HEK293 (cell line): ENCODE measurements around the gene CD164.
"Not testable (repeated sequence)": the region's sequence is repeated elsewhere in the genome, so short reads cannot be mapped to it uniquely, and the experiment has no call there.

Source experiments
- ZBTB1 ChIP-seq: fragments of 450-650 bp; formaldehyde crosslinking; IDR thresholded peaks from 2 replicates; pipeline ENCODE4 v1.5.1; 2016; ENCODE audit warnings: missing biosample characterization, missing genetic modification characterization
- TF ChIP-seq, protein P1 (sequence below): IDR thresholded peaks from 2 replicates; pipeline ENCODE4 v1.6.1; 2011; ENCODE audit warnings: mild to moderate bottlenecking, low read depth, low read length, borderline replicate concordance
- TF ChIP-seq, protein P2 (sequence below): fragments of 450-650 bp; formaldehyde crosslinking; conservative IDR thresholded peaks from 2 replicates; pipeline ENCODE4 v1.5.1; 2016; ENCODE audit warnings: low read depth, missing biosample characterization, missing genetic modification characterization
- TF ChIP-seq, protein P3 (sequence below): fragments of 450-650 bp; formaldehyde crosslinking; IDR thresholded peaks from 2 replicates; pipeline ENCODE4 v1.5.1; 2016; ENCODE audit warnings: missing biosample characterization, missing genetic modification characterization

DNA sequence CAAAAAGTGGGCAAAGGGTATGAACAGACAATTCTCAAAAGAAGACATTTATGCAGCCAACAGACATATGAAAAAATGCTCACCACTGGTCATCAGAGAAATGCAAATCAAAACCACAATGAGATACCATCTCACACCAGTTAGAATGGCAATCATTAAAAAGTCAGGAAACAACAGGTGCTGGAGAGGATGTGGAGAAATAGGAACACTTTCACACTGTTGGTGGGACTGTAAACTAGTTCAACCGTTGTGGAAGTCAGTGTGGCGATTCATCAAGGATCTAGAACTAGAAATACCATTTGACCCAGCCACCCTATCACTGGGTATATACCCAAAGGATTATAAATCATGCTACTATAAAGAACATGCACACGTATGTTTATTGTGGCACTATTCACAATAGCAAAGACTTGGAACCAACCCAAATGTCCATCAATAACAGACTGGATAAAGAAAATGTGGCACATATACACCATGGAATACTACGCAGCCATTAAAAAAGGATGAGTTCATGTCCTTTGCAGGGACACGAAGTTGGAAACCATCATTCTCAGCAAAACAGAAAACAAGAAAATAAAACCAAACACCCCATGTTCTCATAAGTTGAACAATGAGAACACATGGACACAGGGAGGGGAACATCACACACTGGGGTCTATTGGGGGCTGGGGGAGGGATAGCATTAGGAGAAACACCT is 17.7 kb downstream of the CD164 start:
- TF ChIP-seq, protein P1, sequence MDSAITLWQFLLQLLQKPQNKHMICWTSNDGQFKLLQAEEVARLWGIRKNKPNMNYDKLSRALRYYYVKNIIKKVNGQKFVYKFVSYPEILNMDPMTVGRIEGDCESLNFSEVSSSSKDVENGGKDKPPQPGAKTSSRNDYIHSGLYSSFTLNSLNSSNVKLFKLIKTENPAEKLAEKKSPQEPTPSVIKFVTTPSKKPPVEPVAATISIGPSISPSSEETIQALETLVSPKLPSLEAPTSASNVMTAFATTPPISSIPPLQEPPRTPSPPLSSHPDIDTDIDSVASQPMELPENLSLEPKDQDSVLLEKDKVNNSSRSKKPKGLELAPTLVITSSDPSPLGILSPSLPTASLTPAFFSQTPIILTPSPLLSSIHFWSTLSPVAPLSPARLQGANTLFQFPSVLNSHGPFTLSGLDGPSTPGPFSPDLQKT, result not testable (repeated sequence)
- TF ChIP-seq, protein P2, sequence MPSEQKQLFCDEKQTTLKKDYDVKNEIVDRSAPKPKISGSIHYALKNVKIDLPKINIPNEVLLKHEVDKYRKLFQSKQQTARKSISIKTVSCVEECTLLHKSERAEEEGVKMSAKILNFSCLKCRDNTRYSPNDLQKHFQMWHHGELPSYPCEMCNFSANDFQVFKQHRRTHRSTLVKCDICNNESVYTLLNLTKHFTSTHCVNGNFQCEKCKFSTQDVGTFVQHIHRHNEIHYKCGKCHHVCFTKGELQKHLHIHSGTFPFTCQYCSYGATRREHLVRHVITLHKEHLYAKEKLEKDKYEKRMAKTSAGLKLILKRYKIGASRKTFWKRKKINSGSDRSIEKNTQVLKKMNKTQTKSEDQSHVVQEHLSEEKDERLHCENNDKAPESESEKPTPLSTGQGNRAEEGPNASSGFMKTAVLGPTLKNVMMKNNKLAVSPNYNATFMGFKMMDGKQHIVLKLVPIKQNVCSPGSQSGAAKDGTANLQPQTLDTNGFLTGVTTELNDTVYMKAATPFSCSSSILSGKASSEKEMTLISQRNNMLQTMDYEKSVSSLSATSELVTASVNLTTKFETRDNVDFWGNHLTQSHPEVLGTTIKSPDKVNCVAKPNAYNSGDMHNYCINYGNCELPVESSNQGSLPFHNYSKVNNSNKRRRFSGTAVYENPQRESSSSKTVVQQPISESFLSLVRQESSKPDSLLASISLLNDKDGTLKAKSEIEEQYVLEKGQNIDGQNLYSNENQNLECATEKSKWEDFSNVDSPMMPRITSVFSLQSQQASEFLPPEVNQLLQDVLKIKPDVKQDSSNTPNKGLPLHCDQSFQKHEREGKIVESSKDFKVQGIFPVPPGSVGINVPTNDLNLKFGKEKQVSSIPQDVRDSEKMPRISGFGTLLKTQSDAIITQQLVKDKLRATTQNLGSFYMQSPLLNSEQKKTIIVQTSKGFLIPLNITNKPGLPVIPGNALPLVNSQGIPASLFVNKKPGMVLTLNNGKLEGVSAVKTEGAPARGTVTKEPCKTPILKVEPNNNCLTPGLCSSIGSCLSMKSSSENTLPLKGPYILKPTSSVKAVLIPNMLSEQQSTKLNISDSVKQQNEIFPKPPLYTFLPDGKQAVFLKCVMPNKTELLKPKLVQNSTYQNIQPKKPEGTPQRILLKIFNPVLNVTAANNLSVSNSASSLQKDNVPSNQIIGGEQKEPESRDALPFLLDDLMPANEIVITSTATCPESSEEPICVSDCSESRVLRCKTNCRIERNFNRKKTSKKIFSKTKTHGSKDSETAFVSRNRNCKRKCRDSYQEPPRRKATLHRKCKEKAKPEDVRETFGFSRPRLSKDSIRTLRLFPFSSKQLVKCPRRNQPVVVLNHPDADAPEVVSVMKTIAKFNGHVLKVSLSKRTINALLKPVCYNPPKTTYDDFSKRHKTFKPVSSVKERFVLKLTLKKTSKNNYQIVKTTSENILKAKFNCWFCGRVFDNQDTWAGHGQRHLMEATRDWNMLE, result not testable (repeated sequence)
- not testable (repeated sequence) for TF ChIP-seq ZBTB1
- TF ChIP-seq, protein P3, sequence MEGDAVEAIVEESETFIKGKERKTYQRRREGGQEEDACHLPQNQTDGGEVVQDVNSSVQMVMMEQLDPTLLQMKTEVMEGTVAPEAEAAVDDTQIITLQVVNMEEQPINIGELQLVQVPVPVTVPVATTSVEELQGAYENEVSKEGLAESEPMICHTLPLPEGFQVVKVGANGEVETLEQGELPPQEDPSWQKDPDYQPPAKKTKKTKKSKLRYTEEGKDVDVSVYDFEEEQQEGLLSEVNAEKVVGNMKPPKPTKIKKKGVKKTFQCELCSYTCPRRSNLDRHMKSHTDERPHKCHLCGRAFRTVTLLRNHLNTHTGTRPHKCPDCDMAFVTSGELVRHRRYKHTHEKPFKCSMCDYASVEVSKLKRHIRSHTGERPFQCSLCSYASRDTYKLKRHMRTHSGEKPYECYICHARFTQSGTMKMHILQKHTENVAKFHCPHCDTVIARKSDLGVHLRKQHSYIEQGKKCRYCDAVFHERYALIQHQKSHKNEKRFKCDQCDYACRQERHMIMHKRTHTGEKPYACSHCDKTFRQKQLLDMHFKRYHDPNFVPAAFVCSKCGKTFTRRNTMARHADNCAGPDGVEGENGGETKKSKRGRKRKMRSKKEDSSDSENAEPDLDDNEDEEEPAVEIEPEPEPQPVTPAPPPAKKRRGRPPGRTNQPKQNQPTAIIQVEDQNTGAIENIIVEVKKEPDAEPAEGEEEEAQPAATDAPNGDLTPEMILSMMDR (tag by site-specific recombination), result not testable (repeated sequence)
